NCI-H446 treated with DMSO at 0.1 percent for 48 hours (cell line): ENCODE results near the gene NBAS.
"Not testable (repeated sequence)": the region's sequence is repeated elsewhere in the genome, so short reads cannot be mapped to it uniquely, and the experiment has no call there.

Experiments used
- DNase-seq: peaks from one replicate; lab custom pipeline; 2025; lab: John Stamatoyannopoulos, UW

The NBAS gene

GRCh38 chr2:15460112-15460620 is 101.0 kb downstream of the NBAS start:
- no peak for DNase-seq

DNA sequence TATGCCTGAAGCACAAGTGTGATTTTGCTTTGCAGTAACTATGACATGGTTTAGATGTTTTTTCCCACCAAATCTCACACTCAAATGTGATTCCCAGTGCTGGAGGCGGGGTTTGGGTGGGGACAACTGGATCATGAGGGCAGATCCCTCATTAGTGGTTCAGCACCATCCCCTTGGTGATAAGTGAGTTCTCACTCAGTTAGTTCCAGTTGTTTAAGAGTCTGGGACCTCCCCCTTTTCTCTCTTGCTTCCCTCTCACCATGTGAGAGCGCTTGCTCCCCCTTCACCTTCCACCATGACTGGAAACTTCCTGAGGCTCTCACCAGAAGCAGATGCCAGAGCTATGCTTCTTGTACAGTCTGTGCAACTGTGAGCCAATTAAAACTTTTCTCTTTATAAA is 102.9 kb downstream of the NBAS start:
- no peak for DNase-seq

GRCh38 chr2:15457868-15458267 is 103.3 kb downstream of the NBAS start:
- DNase-seq: no peak

DNA sequence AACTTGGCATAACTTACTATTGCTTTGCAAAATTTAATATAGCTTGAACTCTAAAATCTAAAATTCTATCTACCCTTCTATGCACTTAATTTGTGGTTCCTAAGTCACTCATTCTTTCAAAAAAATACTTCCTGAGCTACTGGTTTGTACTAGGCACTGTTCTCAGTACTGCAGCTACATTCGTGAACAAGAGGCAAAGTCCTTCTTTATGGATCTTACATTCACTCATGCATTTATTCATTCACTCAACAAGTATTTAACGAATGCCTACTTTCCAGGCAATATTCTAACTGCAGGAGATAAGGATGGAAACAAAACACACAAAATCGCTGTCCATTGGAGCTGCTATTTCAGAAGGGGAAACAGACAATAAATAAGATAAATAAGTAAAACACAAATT is 104.8 kb downstream of the NBAS start:
- no peak for DNase-seq

- DNase-seq: no peak
These were observed 110.3 kb downstream of the NBAS start for GRCh38 chr2:15450808-15451207.

GRCh38 chr2:15449556-15450236 is 111.4 kb downstream of the NBAS start:
- DNase-seq: no peak

GRCh38 chr2:15448250-15448839 is 112.8 kb downstream of the NBAS start:
- no peak for DNase-seq

- DNase-seq: no peak
These were observed 113.8 kb downstream of the NBAS start for GRCh38 chr2:15447381-15447780.

GRCh38 chr2:15446961-15447360 is 114.2 kb downstream of the NBAS start:
- no peak for DNase-seq

- no peak for DNase-seq
These were observed 115.1 kb downstream of the NBAS start for GRCh38 chr2:15445891-15446562.

GRCh38 chr2:15439768-15440524 is 121.2 kb downstream of the NBAS start:
- not testable (repeated sequence) for DNase-seq

DNA sequence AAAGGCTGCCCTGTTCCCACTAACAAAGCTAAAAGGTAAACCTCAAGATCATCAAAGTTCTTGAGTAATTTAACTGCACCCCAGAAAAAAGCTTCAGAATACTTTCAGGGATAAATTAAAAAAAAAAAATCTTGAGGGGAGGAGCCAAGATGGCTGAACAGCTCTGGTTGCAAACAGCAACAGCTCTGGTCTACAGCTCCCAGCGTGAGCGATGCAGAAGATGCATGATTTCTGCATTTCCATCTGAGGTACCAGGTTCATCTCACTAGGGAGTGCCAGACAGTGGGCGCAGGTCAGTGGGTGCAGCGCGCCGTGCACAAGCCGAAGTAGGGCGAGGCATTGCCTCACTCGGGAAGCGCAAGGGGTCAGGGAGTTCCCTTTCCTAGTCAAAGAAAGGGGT is 121.8 kb downstream of the NBAS start:
- not testable (repeated sequence) for DNase-seq

- no peak for DNase-seq
These were observed 124.9 kb downstream of the NBAS start for GRCh38 chr2:15436195-15436594.

DNA sequence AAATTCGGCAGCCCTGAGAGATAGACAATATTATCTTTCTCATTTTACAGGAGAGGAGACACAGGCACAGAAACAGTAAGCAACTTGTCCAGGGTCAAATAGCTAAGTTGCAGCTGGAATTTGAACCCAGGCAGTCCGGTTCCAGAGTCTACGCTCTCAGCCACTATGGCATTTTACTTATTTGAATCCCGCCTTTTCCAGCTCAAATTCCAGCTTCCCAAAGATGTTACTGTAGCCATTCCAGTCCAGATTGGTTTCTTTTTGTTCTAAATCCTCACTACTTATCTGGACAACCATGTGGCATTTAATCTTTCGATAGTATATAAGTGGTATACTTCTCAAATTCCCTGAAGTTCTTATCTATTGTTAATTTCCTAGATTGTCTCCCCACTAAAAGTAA is 125.7 kb downstream of the NBAS start:
- no peak for DNase-seq

GRCh38 chr2:15432642-15433256 is 128.4 kb downstream of the NBAS start:
- no peak for DNase-seq

- DNase-seq: no peak
These were observed 132.1 kb downstream of the NBAS start for GRCh38 chr2:15429032-15429431.

GRCh38 chr2:15427987-15428386 is 133.1 kb downstream of the NBAS start:
- DNase-seq: no peak

- no peak for DNase-seq
These were observed 134.5 kb downstream of the NBAS start for GRCh38 chr2:15426606-15427005.

DNA sequence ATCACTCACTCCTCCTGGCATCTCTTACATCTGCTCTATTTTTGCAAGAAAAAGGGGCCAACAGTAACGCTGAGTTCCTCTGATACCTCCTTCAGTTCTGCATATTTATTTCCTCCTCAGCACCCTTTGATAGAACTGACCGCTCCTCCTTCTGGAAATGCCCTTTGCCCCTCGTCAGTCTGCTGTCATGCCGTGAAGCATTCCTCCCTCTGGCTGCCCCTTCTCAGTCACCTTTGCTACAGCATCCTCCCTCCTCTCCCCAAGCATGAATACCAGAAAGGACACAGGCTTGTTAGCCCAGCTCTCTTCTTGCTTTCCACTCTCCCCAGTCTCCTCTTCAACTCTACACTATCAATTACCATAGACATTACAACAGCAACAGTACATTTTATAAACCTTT is 135.4 kb downstream of the NBAS start:
- no peak for DNase-seq

DNA sequence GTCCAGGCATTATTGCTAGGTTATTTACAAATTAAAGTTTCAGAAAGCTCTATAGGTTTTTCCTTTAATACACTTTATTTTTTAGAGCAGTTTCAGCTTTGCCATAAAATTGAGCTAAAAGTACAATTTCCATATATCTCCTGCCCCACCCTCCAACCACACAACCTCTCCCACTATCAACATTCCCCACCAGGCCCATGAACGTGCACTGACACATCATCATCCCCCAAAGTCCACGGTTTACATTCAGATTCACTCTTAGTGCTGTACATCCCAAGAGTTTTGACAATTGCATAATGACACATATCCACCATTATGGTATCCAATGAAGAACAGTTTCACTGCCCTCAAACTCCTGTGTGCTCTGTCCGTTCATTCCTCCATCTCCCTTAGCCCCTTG is 139.4 kb downstream of the NBAS start:
- no peak for DNase-seq

DNA sequence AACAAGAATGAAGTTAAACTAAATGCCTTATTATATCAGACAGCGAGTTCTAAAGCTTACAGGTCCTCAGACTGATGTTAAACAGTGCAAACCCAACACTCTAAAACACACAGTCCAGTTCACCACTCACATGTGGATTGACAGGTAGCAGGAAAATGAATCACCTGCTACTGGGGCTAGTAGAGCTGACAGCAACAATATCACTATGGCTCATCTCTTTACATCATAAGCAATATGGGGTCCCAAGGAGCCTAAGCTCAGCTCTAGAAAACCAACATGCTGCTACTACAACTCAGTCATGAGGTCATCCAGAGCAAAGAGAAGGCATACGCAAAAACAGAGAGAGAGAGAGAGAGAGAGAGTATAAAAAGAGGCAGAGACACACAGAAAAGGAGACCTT is 145.4 kb downstream of the NBAS start:
- DNase-seq: no peak

GRCh38 chr2:15412779-15413178 is 148.4 kb downstream of the NBAS start:
- DNase-seq: no peak
